GM12892 (cell line): ENCODE measurements around the gene ELP4.

Experiments used
- DNase-seq: peaks from one replicate; pipeline ENCODE4 v3.0.0; 2011; ENCODE audit not compliant: insufficient read length
- FAIRE-seq: peaks from 2 replicates; lab custom pipeline; 2011; peaks lifted over from hg19 to GRCh38; lab: Jason Lieb, UNC
- POLR2A ChIP-seq: IDR thresholded peaks from 2 replicates; pipeline ENCODE4 v1.6.1; 2011; ENCODE audit warnings: low read depth, low read length, control low read depth
- POLR2AphosphoS5 ChIP-seq: IDR thresholded peaks from 2 replicates; pipeline ENCODE4 v1.6.1; 2011; ENCODE audit warnings: low read depth, low read length, control low read depth
- TAF1 ChIP-seq: IDR thresholded peaks from 2 replicates; pipeline ENCODE4 v1.6.1; 2011; ENCODE audit warnings: low read depth, mild to moderate bottlenecking, control low read depth, low read length, borderline replicate concordance

The ELP4 gene

GRCh38 chr11:31822927-31823643 is 313.5 kb downstream of the ELP4 start:
- no peak for TF ChIP-seq TAF1
- no peak for DNase-seq
- no peak for FAIRE-seq

- no peak for DNase-seq
- FAIRE-seq: no peak
- no peak for TF ChIP-seq POLR2A
- TF ChIP-seq POLR2AphosphoS5: no peak
- TF ChIP-seq TAF1: no peak
Observed at GRCh38 chr11:31823644-31824331, 314.2 kb downstream of the ELP4 start.

GRCh38 chr11:31824332-31824878 is 314.8 kb downstream of the ELP4 start:
- FAIRE-seq: no peak
- DNase-seq: no peak
- TF ChIP-seq POLR2AphosphoS5: no peak
- no peak for TF ChIP-seq POLR2A
- TF ChIP-seq TAF1: no peak

GRCh38 chr11:31824879-31825837 is 315.6 kb downstream of the ELP4 start:
- FAIRE-seq (no peak), DNase-seq (no peak)
- TF ChIP-seq POLR2AphosphoS5 (no peak), POLR2A (no peak), TAF1 (no peak)

DNA sequence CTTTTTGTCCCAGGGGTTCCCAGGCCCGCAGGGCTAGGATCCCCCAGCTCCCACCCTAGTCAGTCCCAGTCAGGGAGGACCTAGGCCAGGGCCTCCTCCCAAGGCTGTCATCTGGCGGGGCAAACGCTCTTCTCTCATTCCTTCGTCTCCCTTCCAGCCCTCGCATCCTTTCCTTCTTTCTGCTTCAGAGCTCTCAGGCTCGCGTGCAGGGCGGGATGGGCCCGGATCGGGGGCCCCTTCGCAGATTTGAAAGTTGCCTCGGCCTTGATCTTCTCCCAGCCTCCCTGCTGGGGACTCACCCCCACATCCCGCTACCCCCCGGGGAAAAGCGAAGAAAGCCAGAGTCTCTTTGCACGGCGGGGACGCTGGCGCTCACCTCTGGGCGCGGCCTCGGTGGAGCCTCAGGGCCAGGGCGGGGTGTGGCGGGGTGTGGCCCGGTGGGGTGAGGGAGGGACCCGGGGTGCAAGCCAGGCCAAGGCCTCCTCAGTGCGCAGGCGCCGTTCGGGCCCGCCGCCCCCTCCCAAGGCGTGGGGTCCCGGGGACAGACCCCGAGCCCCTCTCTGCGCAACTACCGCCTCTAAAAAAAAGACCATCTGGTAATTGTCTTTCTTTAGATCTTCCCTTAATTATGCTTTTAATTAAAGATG is 316.4 kb downstream of the ELP4 start:
- TF ChIP-seq TAF1 (no peak), POLR2AphosphoS5 (no peak), POLR2A (no peak)
- no peak for DNase-seq
- no peak for FAIRE-seq

GRCh38 chr11:31826536-31827438 is 317.2 kb downstream of the ELP4 start:
- DNase-seq (no peak), FAIRE-seq (no peak)
- TF ChIP-seq POLR2A (no peak), TAF1 (no peak), POLR2AphosphoS5 (no peak)

- FAIRE-seq (no peak), DNase-seq (no peak)
- TF ChIP-seq POLR2A (no peak), TAF1 (no peak), POLR2AphosphoS5 (no peak)
Observed at GRCh38 chr11:31827455-31828206, 318.1 kb downstream of the ELP4 start.

GRCh38 chr11:31828217-31828616 is 318.6 kb downstream of the ELP4 start:
- TF ChIP-seq POLR2A (no peak), TAF1 (no peak), POLR2AphosphoS5 (no peak)
- FAIRE-seq: no peak
- DNase-seq: no peak

- no peak for FAIRE-seq
- DNase-seq: no peak
- TF ChIP-seq POLR2A (no peak), TAF1 (no peak)
Observed at GRCh38 chr11:31830406-31830805, 320.8 kb downstream of the ELP4 start.
